HEK293 (cell line): ENCODE data around the gene SH3RF1.

ENCODE experiments used
- CTCF ChIA-PET: fragments of 350-600 bp; formaldehyde crosslinking; extraction: SDS; loops from one replicate; lab custom pipeline; 2021; ENCODE audit warnings: antibody characterized with exemption; lab: Yijun Ruan, JAX
- POLR2A ChIA-PET: fragments of 300-600 bp; formaldehyde crosslinking; extraction: SDS; loops from one replicate; lab custom pipeline; 2020; ENCODE audit warnings: antibody characterized with exemption, inconsistent platforms; lab: Yijun Ruan, JAX
- H3K27ac ChIP-seq: fragments of 200-500 bp; sonication (Bioruptor generic); 2 replicates; pipeline ENCODE4 v1.5.1; 2014; ENCODE audit warnings: low read depth, low read length, control low read depth, inconsistent platforms; ENCODE audit errors: extremely low read depth
- H3K36me3 ChIP-seq, 2 experiments: fragments of 200-500 bp in 1 of 2; sonication (Bioruptor generic) in 1 of 2; 1 replicate in 1 of 2; 2 replicates in 1 of 2; pipeline ENCODE4 v1.5.1; 2014 to 2017; ENCODE audit warnings: inconsistent platforms in 2 of 2, low read length in 2 of 2; ENCODE audit not compliant: control insufficient read depth in 2 of 2, insufficient read depth in 1 of 2
- H3K4me1 ChIP-seq: fragments of 200-500 bp; sonication (Bioruptor generic); 2 replicates; pipeline ENCODE4 v1.5.1; 2014; ENCODE audit warnings: mild to moderate bottlenecking, low read length, inconsistent platforms; ENCODE audit not compliant: control insufficient read depth, insufficient read depth
- H3K4me3 ChIP-seq: 2 replicates; pipeline ENCODE4 v1.5.1; 2011; ENCODE audit warnings: low read depth, mild to moderate bottlenecking, control low read depth, low read length, moderate library complexity
- H3K9me3 ChIP-seq: fragments of 200-500 bp; sonication (Bioruptor generic); 2 replicates; pipeline ENCODE4 v1.5.1; 2014; ENCODE audit warnings: low read depth, low read length, inconsistent platforms; ENCODE audit not compliant: control insufficient read depth, insufficient read depth
- BCL11A ChIP-seq: fragments of 450-650 bp; formaldehyde crosslinking; IDR thresholded peaks from 2 replicates; pipeline ENCODE4 v1.5.1; 2016; ENCODE audit warnings: low read depth, missing biosample characterization, missing genetic modification characterization
- GLIS2 ChIP-seq: fragments of 450-650 bp; formaldehyde crosslinking; IDR thresholded peaks from 2 replicates; pipeline ENCODE4 v1.5.1; 2016; ENCODE audit warnings: missing biosample characterization, missing genetic modification characterization
- HOXA7 ChIP-seq: sonication (generic); formaldehyde crosslinking; IDR thresholded peaks from 2 replicates; pipeline ENCODE4 v1.8.1; 2022; ENCODE audit warnings: missing genetic modification reagents, borderline replicate concordance
- KLF10 ChIP-seq: fragments of 450-650 bp; IDR thresholded peaks from 2 replicates; pipeline ENCODE4 v1.5.1; 2018; ENCODE audit warnings: missing biosample characterization, mild to moderate bottlenecking, missing genetic modification characterization
- PRDM10 ChIP-seq: fragments of 450-650 bp; formaldehyde crosslinking; IDR thresholded peaks from 2 replicates; pipeline ENCODE4 v1.5.1; 2016; ENCODE audit warnings: missing biosample characterization, missing genetic modification characterization
- ZBTB17 ChIP-seq: fragments of 450-650 bp; formaldehyde crosslinking; IDR thresholded peaks from 2 replicates; pipeline ENCODE4 v1.5.1; 2016; ENCODE audit warnings: missing biosample characterization, missing genetic modification characterization
- ZBTB20 ChIP-seq: fragments of 450-650 bp; formaldehyde crosslinking; IDR thresholded peaks from 2 replicates; pipeline ENCODE4 v1.5.1; 2016; ENCODE audit warnings: missing biosample characterization, missing genetic modification characterization
- ZBTB44 ChIP-seq: fragments of 450-650 bp; IDR thresholded peaks from 2 replicates; pipeline ENCODE4 v1.5.1; 2018; ENCODE audit warnings: missing biosample characterization, mild to moderate bottlenecking, missing genetic modification characterization
- ZBTB49 ChIP-seq: fragments of 450-650 bp; formaldehyde crosslinking; IDR thresholded peaks from 2 replicates; pipeline ENCODE4 v1.5.1; 2016; ENCODE audit warnings: missing biosample characterization, missing genetic modification characterization, low read depth
- ZBTB8A ChIP-seq: fragments of 450-650 bp; formaldehyde crosslinking; IDR thresholded peaks from 2 replicates; pipeline ENCODE4 v1.5.1; 2016; ENCODE audit warnings: missing biosample characterization, missing genetic modification characterization
- ZNF140 ChIP-seq: fragments of 450-650 bp; formaldehyde crosslinking; IDR thresholded peaks from 2 replicates; pipeline ENCODE4 v1.5.1; 2016; ENCODE audit warnings: missing biosample characterization, missing genetic modification characterization
- ZNF16 ChIP-seq: fragments of 450-650 bp; formaldehyde crosslinking; IDR thresholded peaks from 2 replicates; pipeline ENCODE4 v1.5.1; 2016; ENCODE audit warnings: low read depth, missing biosample characterization, missing genetic modification characterization
- ZNF184 ChIP-seq: fragments of 450-650 bp; IDR thresholded peaks from 2 replicates; pipeline ENCODE4 v1.5.1; 2018; ENCODE audit warnings: missing biosample characterization, mild to moderate bottlenecking, missing genetic modification characterization
- ZNF274 ChIP-seq, 2 experiments: fragments of 200-500 bp in 1 of 2; fragments of 450-650 bp in 1 of 2; sonication (Bioruptor generic) in 1 of 2; formaldehyde crosslinking in 1 of 2; IDR thresholded peaks; 2 replicates each; pipeline versions ENCODE4 v1.5.1 to v1.6.1; 2014 to 2016; ENCODE audit warnings: borderline replicate concordance in 1 of 2, inconsistent platforms in 1 of 2, low read length in 1 of 2, missing biosample characterization in 1 of 2, missing genetic modification characterization in 1 of 2
- ZNF292 ChIP-seq: fragments of 450-650 bp; formaldehyde crosslinking; IDR thresholded peaks from 2 replicates; pipeline ENCODE4 v1.5.1; 2016; ENCODE audit warnings: low read depth, missing biosample characterization, missing genetic modification characterization, borderline replicate concordance
- ZNF335 ChIP-seq: fragments of 450-650 bp; formaldehyde crosslinking; conservative IDR thresholded peaks from 2 replicates; pipeline ENCODE4 v1.5.1; 2016; ENCODE audit warnings: missing biosample characterization, missing genetic modification characterization
- ZNF48 ChIP-seq: fragments of 450-650 bp; formaldehyde crosslinking; IDR thresholded peaks from 2 replicates; pipeline ENCODE4 v1.5.1; 2016; ENCODE audit warnings: missing biosample characterization, missing genetic modification characterization
- ZNF513 ChIP-seq: fragments of 450-650 bp; IDR thresholded peaks from 2 replicates; pipeline ENCODE4 v1.5.1; 2018; ENCODE audit warnings: missing biosample characterization, missing genetic modification characterization
- ZNF544 ChIP-seq: fragments of 450-650 bp; formaldehyde crosslinking; IDR thresholded peaks from 2 replicates; pipeline ENCODE4 v1.5.0; 2017; ENCODE audit warnings: missing biosample characterization, missing genetic modification characterization
- ZNF549 ChIP-seq: fragments of 450-650 bp; IDR thresholded peaks from 2 replicates; pipeline ENCODE4 v1.5.1; 2018; ENCODE audit warnings: missing biosample characterization, missing genetic modification characterization, mild to moderate bottlenecking, inconsistent platforms, moderate library complexity
- ZNF600 ChIP-seq: fragments of 450-650 bp; formaldehyde crosslinking; IDR thresholded peaks from 2 replicates; pipeline ENCODE4 v1.5.1; 2016; ENCODE audit warnings: missing biosample characterization, missing genetic modification characterization
- ZNF626 ChIP-seq: fragments of 450-650 bp; sonication (Bioruptor Pico); formaldehyde crosslinking; IDR thresholded peaks from 2 replicates; pipeline ENCODE4 v1.5.1; 2018; ENCODE audit warnings: missing biosample characterization, missing genetic modification characterization, inconsistent platforms
- ZNF670 ChIP-seq: fragments of 450-650 bp; formaldehyde crosslinking; IDR thresholded peaks from 2 replicates; pipeline ENCODE4 v1.5.1; 2016; ENCODE audit warnings: missing biosample characterization, missing genetic modification characterization, low read depth
- ZNF707 ChIP-seq: fragments of 450-650 bp; formaldehyde crosslinking; IDR thresholded peaks from 2 replicates; pipeline ENCODE4 v1.5.1; 2016; ENCODE audit warnings: missing biosample characterization, missing genetic modification characterization
- ZNF792 ChIP-seq: fragments of 450-650 bp; formaldehyde crosslinking; IDR thresholded peaks from 2 replicates; pipeline ENCODE4 v1.5.1; 2016; ENCODE audit warnings: missing biosample characterization, missing genetic modification characterization
- ZNF843 ChIP-seq: fragments of 450-650 bp; formaldehyde crosslinking; IDR thresholded peaks from 2 replicates; pipeline ENCODE4 v1.5.1; 2016; ENCODE audit warnings: missing biosample characterization, missing genetic modification characterization
- TF ChIP-seq, protein P1 (sequence below): fragments of 450-650 bp; formaldehyde crosslinking; IDR thresholded peaks from 2 replicates; pipeline ENCODE4 v1.5.1; 2016; ENCODE audit warnings: missing biosample characterization, missing genetic modification characterization

SH3RF1 gene

GRCh38 chr4:169254546-169254983 lies 16.2 kb downstream of the SH3RF1 start (continued):
- peak; percentile 85 for TF ChIP-seq PRDM10
- peak; percentile 10; the same call in 1 of the 2 replicates for TF ChIP-seq ZNF600 (tag by site-specific recombination)
- peak; percentile 52 for TF ChIP-seq ZBTB17 (tag by site-specific recombination)

DNA sequence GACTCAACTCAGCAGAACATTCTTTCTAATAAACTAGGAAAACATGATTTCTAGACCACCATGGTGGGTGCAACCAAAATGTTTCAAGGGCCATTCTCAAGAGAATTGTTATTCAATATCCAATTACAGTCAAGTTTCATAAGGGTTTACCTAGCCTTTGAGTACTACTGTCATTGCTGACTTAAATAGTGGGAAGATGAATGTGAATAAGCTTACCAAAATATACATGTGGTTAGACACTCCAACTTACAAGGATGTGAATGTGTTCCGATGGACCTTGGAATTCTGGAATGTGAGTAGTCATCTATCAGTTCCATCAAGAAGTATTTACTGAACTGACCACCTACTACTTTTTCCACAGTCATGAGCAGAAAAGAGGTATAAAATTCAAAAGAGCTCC lies 16.9 kb downstream of the SH3RF1 start:
- H3K4me1 ChIP-seq = peaks cover 54% of the 10 kb centered on the region
- ChIA-PET POLR2A (interaction anchor here (0.6 kb wide), 1 partner anchor 230 kb away, joined by 5 read pairs; no protein-coding TSS in a partner anchor), CTCF (interaction anchor here (0.7 to 0.8 kb wide), 2 partner anchors 49 to 556 kb away, joined by 4 read pairs; no protein-coding TSS in a partner anchor)
- H3K27ac ChIP-seq = no peak overlapping the region
- H3K36me3 ChIP-seq = no peaks in the 10 kb centered on the region
- no peak overlapping the region for H3K4me3 ChIP-seq
- H3K9me3 ChIP-seq = no peaks in the 10 kb centered on the region
- TF ChIP-seq ZNF292 (tag by site-specific recombination) (no peak), ZNF544 (tag by site-specific recombination) (no peak), HOXA7 (CRISPR knock-in tag) (no peak), ZNF274 (IDR thresholded peaks at IDR 0.05; ENCODE audit: low read length) (no peak), ZNF274 (tag by site-specific recombination; IDR thresholded peaks at IDR 0.05; ENCODE audit: borderline replicate concordance) (no peak), ZNF48 (tag by site-specific recombination) (no peak), ZBTB8A (no peak), ZBTB44 (no peak), ZNF707 (no peak), ZNF16 (no peak), ZNF670 (no peak), ZNF792 (tag by site-specific recombination) (no peak), KLF10 (0 out of 2 replicates have a peak, but pooled peaks have one; percentile 30), ZNF549 (tag by site-specific recombination) (no peak), ZBTB20 (tag by site-specific recombination) (no peak), ZNF626 (no peak), BCL11A (no peak), GLIS2 (no peak), ZNF513 (tag by site-specific recombination) (no peak), ZNF335 (tag by site-specific recombination) (no peak), ZNF184 (tag by site-specific recombination) (no peak), ZNF140 (tag by site-specific recombination) (no peak), ZNF843 (tag by site-specific recombination) (0 out of 2 replicates have a peak, but pooled peaks have one; percentile 44), ZBTB49 (tag by site-specific recombination) (no peak)
- TF ChIP-seq, protein P1, sequence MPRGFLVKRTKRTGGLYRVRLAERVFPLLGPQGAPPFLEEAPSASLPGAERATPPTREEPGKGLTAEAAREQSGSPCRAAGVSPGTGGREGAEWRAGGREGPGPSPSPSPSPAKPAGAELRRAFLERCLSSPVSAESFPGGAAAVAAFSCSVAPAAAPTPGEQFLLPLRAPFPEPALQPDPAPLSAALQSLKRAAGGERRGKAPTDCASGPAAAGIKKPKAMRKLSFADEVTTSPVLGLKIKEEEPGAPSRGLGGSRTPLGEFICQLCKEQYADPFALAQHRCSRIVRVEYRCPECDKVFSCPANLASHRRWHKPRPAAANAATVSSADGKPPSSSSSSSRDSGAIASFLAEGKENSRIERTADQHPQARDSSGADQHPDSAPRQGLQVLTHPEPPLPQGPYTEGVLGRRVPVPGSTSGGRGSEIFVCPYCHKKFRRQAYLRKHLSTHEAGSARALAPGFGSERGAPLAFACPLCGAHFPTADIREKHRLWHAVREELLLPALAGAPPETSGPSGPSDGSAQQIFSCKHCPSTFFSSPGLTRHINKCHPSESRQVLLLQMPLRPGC (tag by site-specific recombination) = peak; percentile 73
